GM19035 (cell line): Measurements from ENCODE around the gene FLYWCH1.

Source experiments
- ATAC-seq: cut with Tn5 transposase; IDR thresholded peaks from one replicate; pipeline ENCODE4 v1.9.1; 2021; ENCODE audit not compliant: unreplicated experiment

FLYWCH1 gene

DNA sequence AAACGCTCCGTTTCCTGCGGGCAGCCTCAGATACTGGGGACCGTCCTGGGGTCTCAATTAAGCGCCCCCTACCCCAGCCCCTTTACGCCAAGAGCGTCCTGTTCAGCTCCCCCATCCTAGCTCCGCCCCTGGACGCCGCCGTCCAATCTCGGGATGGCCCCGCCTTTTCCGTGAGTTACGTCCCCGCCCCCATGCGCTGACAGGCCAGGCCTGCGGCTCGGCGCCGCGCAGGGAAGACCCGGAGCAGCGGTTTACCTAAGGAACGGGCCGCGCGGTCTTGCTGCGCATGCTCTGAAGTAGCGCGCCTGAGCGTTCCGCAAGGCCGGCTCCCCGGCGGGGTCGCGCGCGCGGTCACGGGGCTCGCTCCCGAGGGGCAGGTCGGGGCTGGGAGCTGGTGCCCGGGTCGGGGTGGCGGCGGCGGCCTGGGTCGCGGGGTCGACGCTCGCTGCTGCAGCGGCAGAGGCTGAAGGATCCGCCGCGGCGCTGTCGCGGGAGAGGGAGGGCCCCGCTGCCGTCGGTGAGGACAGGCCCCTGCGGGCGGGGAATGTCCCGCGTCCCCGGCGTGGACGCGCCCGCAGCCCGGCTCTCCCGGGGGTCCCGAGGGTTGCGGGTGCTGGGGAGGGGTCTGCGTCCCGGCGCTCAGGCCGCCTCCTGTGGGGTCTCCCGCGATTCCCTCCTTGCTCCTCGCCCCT lies at the start of gene FLYWCH1:
Gene FLYWCH1 (plus strand): TSS at position 294 of the 692 bp plus-strand sequence. CDS start 17,755 bp downstream, outside the sequence.
- peak; percentile 93 for ATAC-seq

DNA sequence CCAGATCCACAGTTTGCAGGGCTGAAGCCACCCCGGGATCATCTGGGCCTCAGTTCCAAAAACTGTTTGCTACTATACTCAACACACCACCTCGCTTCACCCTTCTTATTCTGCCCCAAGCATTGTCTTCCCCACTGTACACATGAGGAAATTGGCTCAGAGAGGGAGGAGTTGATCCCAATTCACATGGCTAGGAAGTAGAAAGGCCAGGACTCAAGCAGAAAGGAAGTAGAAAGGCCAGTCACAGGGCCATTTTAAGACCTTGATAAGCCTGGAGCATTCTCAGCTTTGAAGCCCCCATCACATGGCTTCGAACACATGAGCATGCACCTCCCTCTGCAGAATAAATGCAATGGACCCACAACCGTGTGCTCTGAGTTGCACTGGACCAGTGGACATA lies 46.1 kb upstream of the FLYWCH1 start:
- ATAC-seq, result no peak

DNA sequence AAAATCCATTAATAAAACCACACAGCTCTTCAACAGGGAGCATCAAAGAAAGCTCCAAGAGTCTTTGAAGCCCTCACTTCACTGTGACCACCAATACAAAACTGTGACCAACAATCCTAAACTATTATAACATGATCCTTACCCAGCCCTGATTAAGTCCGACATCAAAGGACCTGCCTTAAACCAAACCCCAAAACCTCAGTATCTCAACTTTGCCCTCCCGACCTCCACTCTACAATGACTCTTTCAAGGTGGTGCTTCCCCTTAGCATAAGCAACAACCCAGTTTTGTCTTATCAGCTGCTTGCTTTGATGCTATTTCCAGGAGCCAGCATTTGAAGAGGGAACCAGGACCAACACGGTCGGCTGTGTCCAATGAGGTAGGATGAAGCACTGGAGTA lies 45.3 kb upstream of the FLYWCH1 start:
- ATAC-seq, result no peak

DNA sequence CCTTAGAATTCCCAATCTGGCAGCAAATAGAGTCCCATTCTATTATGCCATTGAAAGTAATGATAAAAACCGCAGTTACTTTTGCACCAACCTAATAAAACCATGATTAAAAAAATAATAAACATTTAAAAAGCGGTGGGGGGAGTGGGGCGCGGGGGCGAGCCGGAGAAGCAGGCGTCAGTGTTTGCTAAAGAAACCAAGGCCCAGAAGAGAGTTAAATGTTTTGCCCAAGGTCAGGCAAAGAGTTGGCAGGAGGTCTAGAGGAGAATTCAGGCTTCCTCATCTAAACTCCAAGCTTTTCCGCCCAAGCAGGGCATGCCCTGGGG lies 44.1 kb upstream of the FLYWCH1 start:
- ATAC-seq, result no peak

GRCh38 chr16:2867987-2868789 lies 43.5 kb upstream of the FLYWCH1 start:
- peak; percentile 94 for ATAC-seq

GRCh38 chr16:2871926-2872325 lies 39.8 kb upstream of the FLYWCH1 start:
- ATAC-seq, result no peak

DNA sequence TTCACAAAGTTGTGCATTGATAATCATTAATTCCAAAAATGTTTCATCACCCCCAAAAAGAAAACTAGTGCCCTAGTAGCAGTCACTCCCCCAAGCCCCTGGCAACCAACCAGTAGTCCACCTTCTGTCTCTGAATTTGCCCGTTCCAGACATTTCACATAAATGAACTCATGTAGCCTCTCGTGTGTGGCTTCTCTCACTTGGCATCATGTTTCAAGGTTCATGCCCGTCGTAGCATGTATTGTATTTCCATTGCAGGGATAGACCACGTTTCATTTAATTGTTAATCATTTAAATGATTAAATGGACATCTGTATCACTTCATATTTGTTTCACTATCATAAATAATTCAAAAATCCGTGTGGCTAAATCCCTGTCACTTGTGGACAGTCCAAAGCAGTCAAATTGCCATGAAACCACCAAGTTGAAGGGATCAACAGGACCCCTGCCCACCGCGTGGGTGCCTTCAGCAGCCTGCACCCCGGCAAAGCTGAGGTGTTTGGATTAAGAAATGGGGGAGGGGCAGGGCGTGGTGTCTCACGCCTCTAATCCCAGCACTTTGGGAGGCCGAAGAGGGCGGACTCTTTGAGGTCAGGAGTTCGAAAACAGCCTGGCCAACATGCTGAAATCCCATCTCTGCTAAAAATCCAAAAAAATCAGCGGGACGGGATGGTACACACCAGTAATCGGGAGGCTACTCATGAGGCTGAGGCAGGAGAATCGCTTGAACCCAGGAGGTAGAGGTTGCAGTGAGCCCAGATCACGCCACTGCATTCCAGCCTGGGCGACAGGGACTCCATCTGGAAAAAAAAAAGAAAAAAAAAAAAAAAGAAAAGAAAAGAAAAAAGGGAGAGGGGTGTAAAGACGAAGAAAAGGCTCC lies 37.5 kb upstream of the FLYWCH1 start:
- no peak for ATAC-seq

DNA sequence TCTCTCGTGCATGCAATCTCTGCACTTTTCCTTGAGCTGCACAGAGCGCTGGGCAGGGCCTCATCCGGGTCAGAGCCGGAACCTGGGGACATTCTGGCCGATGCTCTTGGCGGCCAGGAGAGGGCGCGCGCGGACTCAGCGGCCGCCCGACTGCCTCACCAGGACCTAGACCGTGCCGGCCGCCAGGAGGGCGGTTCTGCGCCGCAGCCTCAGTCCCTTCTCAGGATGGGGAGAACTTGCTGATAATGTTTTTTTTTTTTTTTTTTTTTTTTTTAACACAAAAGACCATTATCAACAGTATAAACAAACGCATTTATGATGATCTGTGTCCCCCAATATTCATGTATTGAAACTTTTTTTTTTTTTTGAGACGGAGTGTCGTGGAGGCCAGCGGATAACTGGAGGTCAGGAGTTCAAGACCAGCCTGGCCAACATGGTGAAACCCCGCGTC lies 36.8 kb upstream of the FLYWCH1 start:
- peak; percentile 71 for ATAC-seq

DNA sequence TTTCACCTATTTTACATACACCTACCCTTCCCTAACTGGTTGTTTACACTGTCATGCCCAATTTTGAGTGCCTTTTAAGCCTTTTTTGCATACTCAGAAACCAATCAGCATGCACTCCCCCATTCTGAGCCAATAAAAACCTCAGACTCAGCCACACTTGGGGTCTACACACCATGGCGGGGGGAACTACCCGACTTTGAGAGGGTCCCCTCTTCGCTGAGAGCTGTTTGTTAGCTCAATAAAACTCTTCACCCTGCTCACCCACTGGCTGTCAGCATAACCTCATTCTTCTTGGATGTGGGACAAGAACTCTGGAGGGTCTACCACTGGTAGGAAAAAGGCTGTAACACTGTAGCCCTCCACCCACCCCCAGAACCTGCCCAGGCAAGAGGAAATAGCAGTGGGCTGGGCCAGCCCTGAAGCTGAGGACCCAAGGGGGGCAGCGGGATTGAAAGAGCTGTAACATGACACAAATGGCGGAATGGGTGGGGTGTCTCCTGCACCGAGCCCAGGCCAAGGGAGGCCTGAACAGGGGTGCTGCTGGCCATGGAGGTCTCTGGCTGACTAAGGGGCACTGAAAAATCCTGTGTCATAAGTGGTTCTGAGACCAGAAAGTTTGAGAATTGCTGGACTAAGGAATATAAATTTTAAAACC lies 31.8 kb upstream of the FLYWCH1 start:
- ATAC-seq, result no peak

GRCh38 chr16:2881783-2882649 lies 29.7 kb upstream of the FLYWCH1 start:
- ATAC-seq, result peak; percentile 15

DNA sequence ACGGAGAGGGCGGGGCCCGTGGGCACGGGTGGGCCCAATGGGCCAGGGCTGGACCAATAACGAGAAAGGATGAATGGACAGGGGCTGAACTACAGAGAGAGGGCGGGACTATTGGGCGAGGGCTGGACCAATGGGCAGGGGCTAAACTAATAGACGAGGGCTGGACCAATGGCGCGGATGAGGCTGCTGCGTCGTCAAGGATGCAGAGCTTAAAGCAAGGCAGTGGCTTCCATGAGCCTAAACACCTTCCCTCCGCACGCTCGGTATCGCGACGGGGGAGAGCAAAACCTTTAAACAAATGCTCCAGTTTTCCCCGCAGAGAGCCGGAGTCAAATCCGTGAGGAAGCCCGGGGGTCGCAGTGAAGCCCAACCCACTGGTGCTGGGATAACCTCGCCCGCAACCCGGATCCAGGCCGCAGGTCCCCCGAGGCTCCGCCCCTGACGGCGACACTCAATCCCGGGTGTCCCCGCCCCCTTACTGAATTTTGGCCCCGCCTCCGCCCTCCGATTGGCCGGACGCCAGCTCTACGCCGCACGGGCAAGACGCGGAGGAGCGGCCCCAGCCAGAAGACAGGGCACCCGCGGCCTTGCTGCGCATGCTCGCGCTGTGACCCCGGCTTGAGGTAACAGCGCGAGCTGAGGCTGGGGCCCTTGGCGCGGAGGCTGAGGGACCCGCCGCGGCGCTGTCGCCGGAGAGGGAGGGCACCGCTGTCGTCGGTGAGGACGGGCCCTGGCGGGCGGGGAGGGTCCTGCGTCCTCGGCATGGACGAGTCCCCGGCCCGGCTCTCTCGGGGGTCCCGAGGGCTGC lies 28.9 kb upstream of the FLYWCH1 start, which contains the start of gene FLYWCH2:
Gene FLYWCH2 (plus strand): TSS at position 566 of the 808 bp plus-strand sequence. CDS start 13,235 bp downstream, outside the sequence.
- ATAC-seq, result peak; percentile 87

- ATAC-seq, result no peak
Measured at GRCh38 chr16:2883458-2883908, 28.2 kb upstream of the FLYWCH1 start.

DNA sequence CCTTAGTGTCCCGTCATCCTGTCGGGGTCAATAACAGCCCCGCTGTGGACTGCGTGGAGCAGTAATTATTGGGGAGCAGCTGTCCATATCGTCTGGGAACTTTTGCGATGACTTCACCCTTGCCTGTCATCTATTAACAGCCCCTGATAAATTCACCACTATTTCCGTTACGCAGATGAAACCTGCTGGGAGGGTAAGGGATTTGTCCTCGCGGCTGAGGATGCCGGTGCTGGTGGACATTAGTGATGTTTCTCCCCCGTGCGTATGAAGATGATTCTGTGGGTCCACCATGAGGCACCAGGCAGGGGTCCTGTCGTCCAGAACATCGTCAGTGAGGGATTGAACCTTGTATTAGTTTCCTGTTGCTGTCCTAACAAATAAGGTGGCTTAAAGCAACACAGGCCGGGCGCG lies 27.7 kb upstream of the FLYWCH1 start:
- no peak for ATAC-seq

GRCh38 chr16:2894231-2894630 lies 17.5 kb upstream of the FLYWCH1 start:
- ATAC-seq, result no peak

- no peak for ATAC-seq
Measured at GRCh38 chr16:2895813-2896212, 15.9 kb upstream of the FLYWCH1 start.

- ATAC-seq, result no peak
Measured at GRCh38 chr16:2896480-2897010, 15.2 kb upstream of the FLYWCH1 start.

- no peak for ATAC-seq
Measured at GRCh38 chr16:2897110-2897509, 14.6 kb upstream of the FLYWCH1 start.

- ATAC-seq, result no peak
Measured at GRCh38 chr16:2898831-2899563, 12.7 kb upstream of the FLYWCH1 start.
